Kidney tubule cell (primary cell): Measurements from ENCODE around the gene MAD1L1.
"Not testable (repeated sequence)": the region's sequence is repeated elsewhere in the genome, so short reads cannot be mapped to it uniquely, and the experiment has no call there.

Experiments used
- DNase-seq: peaks from one replicate; pipeline ENCODE4 v3.0.0-alpha.2; 2018; ENCODE audit warnings: low spot score

MAD1L1 gene

GRCh38 chr7:1942243-1942940 lies 290.4 kb downstream of the MAD1L1 start:
- no peak for DNase-seq

GRCh38 chr7:1941464-1942242 lies 291.1 kb downstream of the MAD1L1 start:
- no peak for DNase-seq

GRCh38 chr7:1940863-1941262 lies 291.9 kb downstream of the MAD1L1 start:
- no peak for DNase-seq

GRCh38 chr7:1940402-1940786 lies 292.4 kb downstream of the MAD1L1 start:
- peak; percentile 24 for DNase-seq

GRCh38 chr7:1939434-1940401 lies 293.0 kb downstream of the MAD1L1 start:
- no peak for DNase-seq

- DNase-seq = no peak
Measured at GRCh38 chr7:1938788-1939433, 293.8 kb downstream of the MAD1L1 start.

GRCh38 chr7:1937252-1937605 lies 295.5 kb downstream of the MAD1L1 start:
- DNase-seq = no peak

- no peak for DNase-seq
Measured at GRCh38 chr7:1936531-1937251, 296.1 kb downstream of the MAD1L1 start.

GRCh38 chr7:1936006-1936310 lies 296.8 kb downstream of the MAD1L1 start:
- no peak for DNase-seq

- no peak for DNase-seq
Measured at GRCh38 chr7:1935176-1936005, 297.4 kb downstream of the MAD1L1 start.

- no peak for DNase-seq
Measured at GRCh38 chr7:1934756-1935155, 298.0 kb downstream of the MAD1L1 start.

- DNase-seq = no peak
Measured at GRCh38 chr7:1934017-1934416, 298.7 kb downstream of the MAD1L1 start.

GRCh38 chr7:1933066-1933750 lies 299.5 kb downstream of the MAD1L1 start:
- DNase-seq = no peak

GRCh38 chr7:1931951-1932270 lies 300.8 kb downstream of the MAD1L1 start:
- DNase-seq = no peak

GRCh38 chr7:1931256-1931950 lies 301.3 kb downstream of the MAD1L1 start:
- no peak for DNase-seq

- no peak for DNase-seq
Measured at GRCh38 chr7:1930381-1931065, 302.2 kb downstream of the MAD1L1 start.

- not testable (repeated sequence) for DNase-seq
Measured at GRCh38 chr7:1929349-1929925, 303.3 kb downstream of the MAD1L1 start.

- DNase-seq = no peak
Measured at GRCh38 chr7:1928645-1929348, 303.9 kb downstream of the MAD1L1 start.
